HepG2 (cell line): Measurements from ENCODE around the gene UBE2S. TPM values are rescaled to one million over a fixed set of nuclear protein-coding genes. Genes with fewer than 3 reads are reported as not detected.

Experiments
- ATAC-seq: fragments of 200-7000 bp; cut with Tn5 transposase; 3 replicates; pipeline ENCODE4 v1.9.1; 2020; ENCODE audit warnings: mild to moderate bottlenecking, moderate library complexity
- BruUV-seq: library from RNA; stranded (reverse); fragments of 400-500 nt; replicated peaks from 2 replicates; lab custom pipeline; 2021; lab: Mats Ljungman, UMichigan
- CTCF ChIA-PET: fragments of 300-600 bp; formaldehyde crosslinking; extraction: SDS; loops from one replicate; lab custom pipeline; 2021; ENCODE audit warnings: low total read pairs, inconsistent platforms, low intra/inter-chr PET ratio; lab: Yijun Ruan, JAX
- POLR2A ChIA-PET: fragments of 350-600 bp; sonication (Branson Sonifier 250); formaldehyde crosslinking; loops from one replicate; lab custom pipeline; 2020; ENCODE audit warnings: antibody characterized with exemption, inconsistent platforms; lab: Yijun Ruan, JAX
- DNase-seq: peaks from one replicate; pipeline ENCODE4 v3.0.0-alpha.2; 2015; ENCODE audit warnings: low spot score
- FAIRE-seq: peaks from 3 replicates; lab custom pipeline; 2011; peaks lifted over from hg19 to GRCh38; lab: Jason Lieb, UNC
- H2AFZ ChIP-seq: one replicate; pipeline ENCODE4 v1.6.1; 2011; ENCODE audit warnings: low read length, inconsistent platforms
- H3K27ac ChIP-seq: fragments of 300-600 bp; 3 replicates; pipeline ENCODE4 v1.8.0; 2011; ENCODE audit warnings: mixed run types, mild to moderate bottlenecking, mixed read lengths, low read length, inconsistent platforms; ENCODE audit not compliant: insufficient read depth; ENCODE audit errors: extremely low read length
- H3K27me3 ChIP-seq, 2 experiments: fragments of 200-600 bp in 1 of 2; 2 replicates in 1 of 2; 3 replicates in 1 of 2; pipeline versions ENCODE4 v1.6.0 to v1.8.0; 2011; ENCODE audit warnings: low read length in 2 of 2, mild to moderate bottlenecking in 2 of 2, moderate library complexity in 2 of 2, inconsistent platforms in 1 of 2; ENCODE audit not compliant: insufficient read depth in 2 of 2, control insufficient read depth in 1 of 2
- H3K36me3 ChIP-seq, 2 experiments: fragments of 200-600 bp in 1 of 2; replicated peaks in 1 of 2; 2 replicates in 1 of 2; 3 replicates in 1 of 2; pipeline versions ENCODE4 v1.5.1 to v1.8.0; 2011; ENCODE audit warnings: low read length in 2 of 2, inconsistent platforms in 1 of 2; ENCODE audit not compliant: insufficient read depth in 2 of 2, control insufficient read depth in 1 of 2
- H3K4me1 ChIP-seq: 2 replicates; pipeline ENCODE4 v1.5.1; 2012; ENCODE audit warnings: low read length, inconsistent platforms; ENCODE audit not compliant: insufficient read depth
- H3K4me2 ChIP-seq: 2 replicates; pipeline ENCODE4 v1.6.0; 2011; ENCODE audit warnings: low read depth, low read length, inconsistent platforms
- H3K4me3 ChIP-seq, 3 experiments: fragments of 200-600 bp in 1 of 3; sonication (generic), shearing (Covaris generic) in 1 of 3; replicated peaks in 1 of 3; 2 replicates each; pipeline ENCODE4 v1.5.1; 2011 to 2016; ENCODE audit warnings: low read length in 3 of 3, inconsistent platforms in 2 of 3, low read depth in 2 of 3, mild to moderate bottlenecking in 2 of 3, control low read depth in 1 of 3, mixed read lengths in 1 of 3; ENCODE audit not compliant: insufficient read depth in 1 of 3
- H3K79me2 ChIP-seq: one replicate; pipeline ENCODE4 v1.6.1; 2011; ENCODE audit warnings: low read length, inconsistent platforms; ENCODE audit not compliant: insufficient read depth
- H3K9ac ChIP-seq: 2 replicates; pipeline ENCODE4 v1.6.0; 2011; ENCODE audit warnings: mild to moderate bottlenecking, low read depth, low read length, inconsistent platforms; ENCODE audit not compliant: insufficient read depth
- H3K9me3 ChIP-seq: 2 replicates; pipeline ENCODE4 v1.5.1; 2012; ENCODE audit warnings: mild to moderate bottlenecking, low read length
- H4K20me1 ChIP-seq: 2 replicates; pipeline ENCODE4 v1.6.0; 2011; ENCODE audit warnings: inconsistent platforms, mild to moderate bottlenecking, low read length, moderate library complexity; ENCODE audit not compliant: insufficient read depth
- CBFB ChIP-seq: sonication (generic); formaldehyde crosslinking; IDR thresholded peaks from 2 replicates; pipeline ENCODE4 v1.4.0; 2020; ENCODE audit warnings: missing genetic modification reagents
- FOXA1 ChIP-seq, 2 experiments: fragments of 450-650 bp in 1 of 2; sonication (generic) in 1 of 2; formaldehyde crosslinking in 1 of 2; IDR thresholded peaks; 2 replicates each; pipeline versions ENCODE4 v1.4.0 to v1.6.1; 2016 to 2020; ENCODE audit warnings: missing genetic modification reagents in 1 of 2
- SATB2 ChIP-seq: sonication (generic); formaldehyde crosslinking; IDR thresholded peaks from 2 replicates; pipeline ENCODE4 v1.5.0; 2020; ENCODE audit warnings: missing genetic modification reagents
- SRF ChIP-seq: IDR thresholded peaks from 2 replicates; pipeline ENCODE4 v1.6.1; 2011; ENCODE audit warnings: mild to moderate bottlenecking, low read depth, low read length, moderate library complexity
- ZBTB25 ChIP-seq: IDR thresholded peaks from 2 replicates; pipeline ENCODE4 v1.6.1; 2018; ENCODE audit warnings: missing genetic modification reagents
- ZNF484 ChIP-seq: sonication (generic); formaldehyde crosslinking; IDR thresholded peaks from 2 replicates; pipeline ENCODE4 v1.5.1; 2020; ENCODE audit warnings: mild to moderate bottlenecking, low read depth, missing genetic modification reagents, borderline replicate concordance
- ZNF598 ChIP-seq: sonication (generic); formaldehyde crosslinking; IDR thresholded peaks from 2 replicates; pipeline ENCODE4 v1.5.1; 2020; ENCODE audit warnings: mild to moderate bottlenecking, missing genetic modification reagents, borderline replicate concordance
- ZNF619 ChIP-seq: sonication (generic); formaldehyde crosslinking; IDR thresholded peaks from 2 replicates; pipeline ENCODE4 v1.4.0; 2020; ENCODE audit warnings: mild to moderate bottlenecking, missing genetic modification reagents
- ZNF713 ChIP-seq: sonication (generic); formaldehyde crosslinking; IDR thresholded peaks from 2 replicates; pipeline ENCODE4 v1.4.0; 2020; ENCODE audit warnings: mild to moderate bottlenecking, missing genetic modification reagents
- WGBS: methylation state at CpG from one replicate; pipeline ENCODE4 v1.1.6; 2017; ENCODE audit warnings: low lambda C conversion rate; 5-methylcytosine and 5-hydroxymethylcytosine counted together
- in situ Hi-C: cut with HindIII; loops from 2 replicates; pipeline ENCODE4 v1.10.0; 2017; ENCODE audit warnings: low pct_unique_long_range_greater_than_20kb; ENCODE audit not compliant: extremely low pct_ligation_motif_present
- intact Hi-C: fragments of 100-400 bp; cut with micrococcal nuclease; formaldehyde crosslinking; loops from one replicate; pipeline ENCODE4 v1.10.0; 2022; ENCODE audit not compliant: unreplicated experiment
- polyA plus RNA-seq, 8 experiments: library from polyadenylated mRNA; depleted of rRNA in 3 of 8; stranded (reverse) in 7 of 8; unstranded in 1 of 8; fragments of >200 nt; fragmentation: Illumina TruSeq in 4 of 8; extraction: Trizol in 4 of 8; gene quantifications; 2 replicates each; pipeline versions ENCODE4 v1.2.1 to v1.2.3, GENCODE V29; 2011 to 2016; ENCODE audit warnings: low read depth in 4 of 8, missing spikeins in 1 of 8, mixed read lengths in 1 of 8; ENCODE audit not compliant: insufficient read depth in 1 of 8
- total RNA-seq, 5 experiments: library from RNA; depleted of rRNA; stranded (reverse); fragments of >200 nt; fragmentation: Illumina TruSeq; extraction: Trizol; gene quantifications; 2 replicates each; pipeline ENCODE4 v1.2.3, GENCODE V29; 2016; ENCODE audit warnings: low read depth in 1 of 5
- TF ChIP-seq, protein P1 (sequence below): sonication (generic); formaldehyde crosslinking; IDR thresholded peaks from 2 replicates; pipeline ENCODE4 v1.4.0; 2020; ENCODE audit warnings: mild to moderate bottlenecking, missing genetic modification reagents
- TF ChIP-seq, protein P2 (sequence below): fragments of 450-650 bp; IDR thresholded peaks from 2 replicates; pipeline ENCODE4 v1.6.1; 2017; ENCODE audit warnings: mild to moderate bottlenecking

The UBE2S gene
- total and polyA plus RNA-seq, 2 of the 13 experiments (the other 11 are each of a cell fraction or from before 2014, with no cell fraction given): 32.2 to 39.3 TPM

GRCh38 chr19:55449469-55449868 lies 41.9 kb upstream of the UBE2S start:
- no peak overlapping the region for H3K4me3 ChIP-seq
- H3K27ac ChIP-seq: no peak overlapping the region
- 0% methylated on average over 1 of the region's 16 CpGs for WGBS
- peaks cover 10% of the 10 kb centered on the region; the same call in 1 of the 2 replicates for H4K20me1 ChIP-seq
- H3K9me3 ChIP-seq: no peaks in the 10 kb centered on the region
- no TSS peak for BruUV-seq
- peaks cover 14% of the 10 kb centered on the region for H3K4me1 ChIP-seq
- no peak overlapping the region for H3K4me2 ChIP-seq
- ATAC-seq: no peak
- intact Hi-C loops (no loop called here), in situ Hi-C loops (no loop called here)
- ChIA-PET POLR2A (no interaction called here), CTCF (no interaction called here)
- no peak for DNase-seq
- TF ChIP-seq SATB2 (CRISPR knock-in tag): no peak
- no peak for TF ChIP-seq ZNF484
- no peak for TF ChIP-seq FOXA1 (IDR thresholded peaks at IDR 0.05)
- TF ChIP-seq FOXA1 (CRISPR knock-in tag; IDR thresholded peaks at IDR 0.05): no peak
- TF ChIP-seq ZNF619 (CRISPR knock-in tag): no peak
- TF ChIP-seq, protein P1, sequence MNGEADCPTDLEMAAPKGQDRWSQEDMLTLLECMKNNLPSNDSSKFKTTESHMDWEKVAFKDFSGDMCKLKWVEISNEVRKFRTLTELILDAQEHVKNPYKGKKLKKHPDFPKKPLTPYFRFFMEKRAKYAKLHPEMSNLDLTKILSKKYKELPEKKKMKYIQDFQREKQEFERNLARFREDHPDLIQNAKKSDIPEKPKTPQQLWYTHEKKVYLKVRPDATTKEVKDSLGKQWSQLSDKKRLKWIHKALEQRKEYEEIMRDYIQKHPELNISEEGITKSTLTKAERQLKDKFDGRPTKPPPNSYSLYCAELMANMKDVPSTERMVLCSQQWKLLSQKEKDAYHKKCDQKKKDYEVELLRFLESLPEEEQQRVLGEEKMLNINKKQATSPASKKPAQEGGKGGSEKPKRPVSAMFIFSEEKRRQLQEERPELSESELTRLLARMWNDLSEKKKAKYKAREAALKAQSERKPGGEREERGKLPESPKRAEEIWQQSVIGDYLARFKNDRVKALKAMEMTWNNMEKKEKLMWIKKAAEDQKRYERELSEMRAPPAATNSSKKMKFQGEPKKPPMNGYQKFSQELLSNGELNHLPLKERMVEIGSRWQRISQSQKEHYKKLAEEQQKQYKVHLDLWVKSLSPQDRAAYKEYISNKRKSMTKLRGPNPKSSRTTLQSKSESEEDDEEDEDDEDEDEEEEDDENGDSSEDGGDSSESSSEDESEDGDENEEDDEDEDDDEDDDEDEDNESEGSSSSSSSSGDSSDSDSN (CRISPR knock-in tag): no peak
- no peak for TF ChIP-seq ZNF713 (CRISPR knock-in tag)
- TF ChIP-seq CBFB (CRISPR knock-in tag): no peak
- no peak for TF ChIP-seq ZNF598 (CRISPR knock-in tag)
- no peak for TF ChIP-seq SRF
- TF ChIP-seq ZBTB25 (CRISPR knock-in tag): no peak
- TF ChIP-seq, protein P2, sequence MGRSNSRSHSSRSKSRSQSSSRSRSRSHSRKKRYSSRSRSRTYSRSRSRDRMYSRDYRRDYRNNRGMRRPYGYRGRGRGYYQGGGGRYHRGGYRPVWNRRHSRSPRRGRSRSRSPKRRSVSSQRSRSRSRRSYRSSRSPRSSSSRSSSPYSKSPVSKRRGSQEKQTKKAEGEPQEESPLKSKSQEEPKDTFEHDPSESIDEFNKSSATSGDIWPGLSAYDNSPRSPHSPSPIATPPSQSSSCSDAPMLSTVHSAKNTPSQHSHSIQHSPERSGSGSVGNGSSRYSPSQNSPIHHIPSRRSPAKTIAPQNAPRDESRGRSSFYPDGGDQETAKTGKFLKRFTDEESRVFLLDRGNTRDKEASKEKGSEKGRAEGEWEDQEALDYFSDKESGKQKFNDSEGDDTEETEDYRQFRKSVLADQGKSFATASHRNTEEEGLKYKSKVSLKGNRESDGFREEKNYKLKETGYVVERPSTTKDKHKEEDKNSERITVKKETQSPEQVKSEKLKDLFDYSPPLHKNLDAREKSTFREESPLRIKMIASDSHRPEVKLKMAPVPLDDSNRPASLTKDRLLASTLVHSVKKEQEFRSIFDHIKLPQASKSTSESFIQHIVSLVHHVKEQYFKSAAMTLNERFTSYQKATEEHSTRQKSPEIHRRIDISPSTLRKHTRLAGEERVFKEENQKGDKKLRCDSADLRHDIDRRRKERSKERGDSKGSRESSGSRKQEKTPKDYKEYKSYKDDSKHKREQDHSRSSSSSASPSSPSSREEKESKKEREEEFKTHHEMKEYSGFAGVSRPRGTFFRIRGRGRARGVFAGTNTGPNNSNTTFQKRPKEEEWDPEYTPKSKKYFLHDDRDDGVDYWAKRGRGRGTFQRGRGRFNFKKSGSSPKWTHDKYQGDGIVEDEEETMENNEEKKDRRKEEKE: no peak
- no peaks in the 10 kb centered on the region for H3K79me2 ChIP-seq
- H3K27me3 ChIP-seq: peaks cover 2 to 38% of the 10 kb centered on the region in 2 experiments; a peak in 4 of 5 replicates
- H3K36me3 ChIP-seq: peaks cover 0 to 4% of the 10 kb centered on the region in 2 experiments; a peak in 1 of 5 replicates
- H3K9ac ChIP-seq: no peak overlapping the region
- FAIRE-seq: no peak
- no peak overlapping the region for H2AFZ ChIP-seq
